Measurements from ENCODE around the gene FNDC1.
A peak's percentile ranks its signal among the peaks of the same experiment; 100 is the strongest.

DNA sequence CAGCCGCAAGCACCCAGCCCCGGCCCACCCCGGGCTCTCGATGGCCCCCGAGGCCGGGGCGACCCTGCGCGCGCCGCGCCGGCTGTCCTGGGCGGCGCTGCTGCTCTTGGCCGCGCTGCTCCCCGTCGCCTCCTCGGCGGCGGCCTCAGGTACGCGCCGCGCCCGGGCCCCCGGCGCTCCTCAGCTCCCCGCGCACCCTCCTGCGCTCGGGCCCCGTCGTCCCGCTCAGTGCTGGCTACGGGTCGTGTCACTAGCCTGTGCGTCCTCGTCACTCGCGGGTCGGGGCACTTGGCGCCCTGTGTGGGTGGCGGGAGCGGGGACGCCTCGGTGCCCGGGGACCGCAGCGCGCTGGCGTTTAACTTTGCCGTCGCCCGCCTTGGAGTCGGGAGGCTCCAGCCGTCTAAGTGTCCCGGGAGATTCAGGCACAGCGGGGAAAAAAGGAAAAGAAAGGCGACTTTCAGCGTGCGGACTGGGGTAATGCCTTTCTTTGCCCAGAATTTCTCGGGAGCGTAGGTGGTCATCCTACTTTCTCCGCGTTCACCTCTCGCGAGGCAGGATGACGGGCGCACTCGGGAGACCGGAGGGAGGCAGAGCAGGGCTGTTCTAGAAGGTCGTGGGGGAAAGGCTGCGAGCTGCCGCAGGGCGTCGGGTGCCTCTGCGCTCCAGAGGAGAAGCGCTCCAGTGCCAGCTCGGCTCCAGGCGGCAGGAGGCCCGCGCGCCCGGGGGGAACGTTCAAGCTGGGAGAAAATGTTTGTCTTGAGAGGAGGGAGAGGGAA is 545 bp downstream of the FNDC1 start:
- TF ChIP-seq, protein P1, sequence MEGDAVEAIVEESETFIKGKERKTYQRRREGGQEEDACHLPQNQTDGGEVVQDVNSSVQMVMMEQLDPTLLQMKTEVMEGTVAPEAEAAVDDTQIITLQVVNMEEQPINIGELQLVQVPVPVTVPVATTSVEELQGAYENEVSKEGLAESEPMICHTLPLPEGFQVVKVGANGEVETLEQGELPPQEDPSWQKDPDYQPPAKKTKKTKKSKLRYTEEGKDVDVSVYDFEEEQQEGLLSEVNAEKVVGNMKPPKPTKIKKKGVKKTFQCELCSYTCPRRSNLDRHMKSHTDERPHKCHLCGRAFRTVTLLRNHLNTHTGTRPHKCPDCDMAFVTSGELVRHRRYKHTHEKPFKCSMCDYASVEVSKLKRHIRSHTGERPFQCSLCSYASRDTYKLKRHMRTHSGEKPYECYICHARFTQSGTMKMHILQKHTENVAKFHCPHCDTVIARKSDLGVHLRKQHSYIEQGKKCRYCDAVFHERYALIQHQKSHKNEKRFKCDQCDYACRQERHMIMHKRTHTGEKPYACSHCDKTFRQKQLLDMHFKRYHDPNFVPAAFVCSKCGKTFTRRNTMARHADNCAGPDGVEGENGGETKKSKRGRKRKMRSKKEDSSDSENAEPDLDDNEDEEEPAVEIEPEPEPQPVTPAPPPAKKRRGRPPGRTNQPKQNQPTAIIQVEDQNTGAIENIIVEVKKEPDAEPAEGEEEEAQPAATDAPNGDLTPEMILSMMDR (IDR thresholded peaks at IDR 0.05) = peak; percentile 21; the same call in 1 of the 2 replicates
- TF ChIP-seq ZFX (IDR thresholded peaks at IDR 0.05; ENCODE audit: borderline replicate concordance) = no peak
